Measurements from ENCODE around the gene COG5.
"Not testable (repeated sequence)": the region's sequence is repeated elsewhere in the genome, so short reads cannot be mapped to it uniquely, and the experiment has no call there.

COG5 gene

GRCh38 chr7:107579885-107580715, 16.4 kb upstream of the COG5 start, which contains the start of gene BCAP29:
Gene BCAP29, plus strand, starts transcription at chr7:107580246. Its CDS starts 527 bp downstream, at chr7:107580773.
- peak; percentile 78 for DNase-seq

- DNase-seq = no peak
These were observed 15.8 kb upstream of the COG5 start for GRCh38 chr7:107579554-107579884.

DNA sequence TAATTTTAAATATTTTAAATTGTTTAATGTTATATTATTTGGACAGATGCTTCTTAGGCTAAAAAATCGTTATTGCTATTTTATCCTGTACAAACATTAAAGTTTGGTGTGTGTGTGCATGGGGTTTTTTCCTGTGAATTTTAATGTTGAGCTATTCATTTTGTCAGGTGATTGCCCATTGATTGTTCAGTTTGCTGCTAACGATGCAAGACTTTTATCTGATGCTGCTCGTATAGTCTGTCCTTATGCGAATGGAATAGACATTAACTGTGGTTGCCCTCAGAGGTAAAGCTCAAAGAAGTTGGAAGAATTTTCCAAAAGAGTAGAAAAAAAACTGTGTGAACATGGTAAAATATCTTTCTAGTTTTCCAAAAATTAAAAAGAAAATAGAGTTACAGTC, 9.8 kb upstream of the COG5 start:
- no peak for DNase-seq

GRCh38 chr7:107570298-107570697, 6.6 kb upstream of the COG5 start:
- DNase-seq = no peak

DNA sequence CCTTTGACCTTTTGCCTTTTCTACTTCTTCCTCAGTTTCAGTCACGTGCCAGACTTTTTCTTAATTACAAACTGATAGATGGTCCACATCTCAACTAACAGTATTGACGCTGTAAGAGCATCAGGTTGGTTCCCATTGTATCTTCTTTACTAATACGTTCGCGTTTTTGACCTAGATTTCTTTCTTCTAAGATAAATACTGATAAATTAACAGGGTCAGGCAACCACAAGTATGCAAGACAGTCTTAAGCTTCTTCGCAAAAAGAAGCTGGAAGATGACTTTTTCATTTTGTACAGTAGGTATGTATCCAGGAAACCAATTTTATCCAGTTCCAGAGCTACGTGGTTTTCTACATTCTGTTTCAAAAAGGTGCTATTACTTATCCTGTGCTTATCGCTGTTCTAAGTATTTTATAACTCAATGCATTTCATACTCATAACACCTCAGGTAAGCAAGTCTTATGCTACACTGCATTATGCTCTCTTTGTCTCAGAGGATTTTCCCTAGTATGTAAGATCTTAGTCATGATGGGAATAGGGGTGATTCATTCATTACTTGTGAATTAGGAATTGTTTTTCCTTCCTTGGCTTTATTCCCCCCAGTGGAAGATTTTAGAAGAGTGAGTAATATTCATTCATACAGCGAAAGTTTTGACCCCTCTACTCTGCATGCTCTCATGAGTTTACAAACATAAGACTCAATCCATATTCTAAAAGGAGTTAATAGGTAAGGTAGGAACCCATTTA, 1.0 kb upstream of the COG5 start:
- no peak for DNase-seq

DNA sequence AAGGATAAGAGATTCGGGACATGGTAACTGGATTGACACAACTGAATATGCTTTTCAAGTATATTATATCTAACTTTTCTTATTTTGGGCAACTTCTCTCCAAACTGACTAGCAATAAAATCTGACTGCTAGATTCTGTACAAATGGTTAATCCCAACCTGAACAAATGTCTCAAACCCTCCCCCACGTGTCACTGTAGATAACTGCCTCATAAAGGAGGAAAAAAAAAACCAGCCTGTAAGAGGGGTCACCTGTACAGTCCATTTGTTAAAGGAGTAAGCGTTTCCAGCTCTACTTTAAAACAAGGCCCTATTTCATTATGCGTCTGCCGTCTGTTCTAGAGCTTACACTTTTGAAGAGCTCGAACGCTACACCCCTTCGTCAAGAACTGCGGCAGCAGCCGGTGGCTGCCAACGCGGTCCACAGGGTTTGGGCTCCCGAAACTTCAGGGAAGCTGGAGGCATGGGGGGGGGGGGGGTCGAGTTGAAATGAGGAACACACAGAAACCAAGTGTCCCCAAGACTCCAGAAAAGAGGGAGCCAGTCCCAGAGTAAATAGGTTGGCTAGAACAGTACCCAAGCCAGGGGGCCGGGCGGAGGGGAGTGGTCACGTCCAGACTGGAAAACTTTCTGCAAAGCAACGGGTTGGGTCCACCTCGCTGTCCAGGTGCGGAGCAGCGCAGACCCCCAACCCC, 492 bp downstream of the COG5 start:
- DNase-seq = no peak

- no peak for DNase-seq
These were observed 2.7 kb downstream of the COG5 start for GRCh38 chr7:107560898-107561516.

DNA sequence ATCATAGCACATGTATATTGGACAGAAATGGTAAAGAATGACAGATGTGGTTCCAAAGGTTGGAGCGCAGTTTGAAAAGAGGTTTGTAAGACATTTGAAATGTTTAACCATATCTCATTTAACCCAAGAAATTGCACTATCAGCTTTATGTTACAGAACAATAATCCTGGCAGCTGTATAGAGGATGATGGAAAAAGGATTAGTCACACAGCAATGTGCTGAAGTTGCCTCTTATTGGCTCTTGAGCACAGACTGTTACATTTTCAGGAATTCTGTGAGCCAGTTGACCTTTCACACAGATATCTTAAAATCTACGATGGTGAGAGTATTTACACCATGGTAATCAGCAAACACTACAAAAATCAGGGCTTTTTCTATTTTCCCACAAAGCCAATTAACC, 3.9 kb downstream of the COG5 start:
- no peak for DNase-seq

GRCh38 chr7:107555893-107556292, 7.8 kb downstream of the COG5 start:
- no peak for DNase-seq

DNA sequence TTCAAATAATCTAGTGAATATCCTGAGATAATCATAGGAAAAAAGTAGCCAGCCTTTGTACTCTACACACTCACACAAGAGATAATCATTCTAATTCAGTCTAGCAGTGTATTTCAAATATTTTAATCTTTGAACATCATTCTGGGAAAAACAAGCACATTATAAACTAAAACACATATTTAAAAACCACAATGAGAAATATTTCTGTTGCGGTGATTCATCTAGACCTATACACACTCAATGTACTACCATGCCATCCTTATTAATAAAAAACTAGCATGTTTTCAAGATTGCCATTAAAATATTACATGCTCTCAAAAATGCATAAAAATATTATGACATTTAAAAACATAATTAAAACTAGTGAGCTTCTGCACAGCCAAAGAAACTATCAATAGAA, 11.8 kb downstream of the COG5 start:
- DNase-seq = no peak

- no peak for DNase-seq
These were observed 18.7 kb downstream of the COG5 start for GRCh38 chr7:107544848-107545591.

- DNase-seq = no peak
These were observed 20.3 kb downstream of the COG5 start for GRCh38 chr7:107543338-107543993.

DNA sequence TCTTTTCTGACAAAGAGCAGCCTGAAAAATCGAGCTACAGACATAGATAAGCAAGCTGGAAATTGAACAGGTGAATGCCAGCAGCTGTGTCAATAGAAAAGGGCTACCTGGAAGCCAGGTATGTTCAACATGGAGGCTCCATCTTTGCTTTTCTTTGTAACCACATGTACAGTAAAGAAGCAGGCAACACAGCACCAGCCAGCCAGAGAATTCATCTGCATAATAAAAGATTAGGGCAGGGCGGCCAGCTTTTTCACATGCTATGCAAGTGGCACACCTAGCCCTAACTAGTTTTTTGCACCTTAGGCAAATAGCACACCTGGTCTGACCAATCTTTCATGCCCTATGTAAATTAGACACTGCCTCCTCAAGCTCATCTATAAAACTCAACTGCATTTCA, 25.7 kb downstream of the COG5 start:
- no peak for DNase-seq

- not testable (repeated sequence) for DNase-seq
These were observed 26.5 kb downstream of the COG5 start for GRCh38 chr7:107537228-107537627.

DNA sequence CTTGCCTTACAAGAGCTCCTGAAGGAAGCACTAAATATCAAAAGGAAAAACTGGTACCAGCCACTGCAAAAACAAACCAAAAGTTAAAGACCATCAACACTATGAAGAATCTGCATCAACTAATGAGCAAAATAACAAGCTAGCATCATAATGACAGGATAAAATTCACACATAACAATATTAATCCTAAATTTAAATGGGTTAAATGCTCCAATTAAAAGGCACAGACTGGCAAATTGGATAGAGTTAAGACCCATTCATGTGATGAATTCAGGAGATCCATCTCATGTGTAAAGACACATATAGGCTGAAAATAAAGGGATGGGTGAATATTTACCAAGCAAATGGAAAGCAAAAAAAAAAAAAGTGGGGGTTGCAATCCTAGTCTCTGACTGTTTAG, 29.6 kb downstream of the COG5 start:
- DNase-seq = no peak

DNA sequence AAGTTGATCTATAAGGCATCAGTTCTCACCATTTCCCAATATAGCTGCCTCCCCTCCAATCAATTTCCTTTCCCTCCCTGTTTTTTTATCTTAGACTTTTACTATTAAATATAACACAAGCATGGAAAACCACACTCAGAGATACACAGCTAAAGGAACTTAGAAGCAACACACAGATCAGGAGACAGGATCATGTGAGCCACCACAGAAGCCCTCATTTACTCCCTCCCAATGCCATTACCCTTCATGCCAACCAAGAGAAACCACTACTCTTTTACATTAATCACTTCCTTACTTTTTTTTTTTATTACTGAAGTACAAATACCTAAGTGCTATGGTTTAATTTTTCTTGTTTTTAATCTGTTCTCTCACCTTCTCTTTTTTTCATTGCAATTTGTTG, 33.0 kb downstream of the COG5 start:
- no peak for DNase-seq

DNA sequence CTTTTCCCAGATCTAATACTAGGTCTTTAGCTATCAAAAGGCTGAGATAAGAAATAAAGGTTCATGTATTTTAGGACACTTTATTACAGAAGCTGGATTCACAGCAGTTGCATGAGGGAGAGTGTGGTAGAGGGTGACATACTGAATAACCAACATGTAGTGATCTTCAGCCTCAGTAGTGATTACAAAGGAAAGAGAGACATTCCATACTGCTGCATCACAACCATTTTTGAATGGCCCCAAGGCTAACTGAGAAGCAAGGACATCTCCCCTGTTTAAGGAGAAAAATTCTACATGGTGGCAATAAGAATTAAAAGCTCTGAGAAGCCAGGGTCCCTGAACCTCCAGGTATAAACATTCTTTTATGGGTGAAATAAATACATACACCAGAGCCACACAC, 35.3 kb downstream of the COG5 start:
- no peak for DNase-seq

GRCh38 chr7:107527196-107527595, 36.5 kb downstream of the COG5 start:
- no peak for DNase-seq

- DNase-seq = no peak
These were observed 37.0 kb downstream of the COG5 start for GRCh38 chr7:107526672-107527071.

- no peak for DNase-seq
These were observed 56.9 kb downstream of the COG5 start for GRCh38 chr7:107506674-107507339.

- DNase-seq = no peak
These were observed 57.6 kb downstream of the COG5 start for GRCh38 chr7:107505997-107506673.
